ENCODE results near the gene LRRC18. TPM values are rescaled to one million over a fixed set of nuclear protein-coding genes. Genes with fewer than 3 reads are reported as not detected.

The LRRC18 gene
- polyA plus RNA-seq, 1 experiment, result not detected

DNA sequence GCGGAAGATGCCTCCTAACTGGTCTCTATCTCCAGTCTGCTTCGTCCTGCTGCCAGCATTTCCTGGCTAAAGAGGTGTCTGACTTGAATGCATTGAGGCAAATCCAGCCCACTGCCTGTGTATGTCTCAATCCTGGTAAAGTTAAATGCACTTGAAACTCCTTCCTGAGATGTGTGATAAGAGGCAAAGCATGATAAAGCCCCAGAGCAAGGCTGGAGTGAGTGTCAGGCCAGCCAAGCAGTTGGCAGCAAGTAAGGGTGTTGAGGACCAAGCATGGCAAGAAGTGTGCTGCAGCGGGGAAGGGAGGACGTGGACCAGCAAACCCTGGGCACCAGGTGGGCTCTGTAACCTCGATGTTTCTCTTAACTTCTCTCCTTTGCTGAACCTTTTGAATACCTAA lies 29.1 kb downstream of the LRRC18 start:
- CTCF ChIA-PET, result interaction anchor here (0.8 kb wide), 1 partner anchor 18 kb away, joined by 3 read pairs; no protein-coding TSS in a partner anchor

DNA sequence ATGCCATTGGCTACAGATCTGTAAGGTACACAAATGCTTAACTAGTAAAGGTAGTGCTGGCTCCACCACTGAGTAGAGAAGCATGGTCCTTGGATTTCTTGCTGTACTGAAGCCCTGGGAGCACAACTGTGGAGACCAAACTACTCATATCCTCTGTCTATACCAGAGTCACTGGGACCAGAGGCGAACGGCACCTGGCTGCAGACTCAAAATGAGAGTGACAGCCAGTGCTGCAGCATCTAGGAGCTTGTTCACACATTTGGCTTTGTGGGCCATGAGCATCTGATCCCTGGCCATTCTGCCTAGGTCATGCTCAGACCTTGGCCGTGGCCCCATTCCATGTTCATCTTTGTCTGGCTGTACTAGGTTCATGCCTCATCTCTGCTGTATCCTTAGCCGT lies 31.9 kb downstream of the LRRC18 start:
- H3K27me3 ChIP-seq (ENCODE audit: control insufficient read depth, insufficient read depth, low read length), result 0 out of 2 replicates have a peak, but pooled peaks cover 3% of the 10 kb centered on the region
- H3K36me3 ChIP-seq (ENCODE audit: control insufficient read depth, insufficient read depth, low read length), result no peaks in the 10 kb centered on the region
- H3K4me3 ChIP-seq (ENCODE audit: low read depth, low read length), result no peak overlapping the region
- no peak for DNase-seq (ENCODE audit: low read depth)
- POLR2A ChIA-PET, result no interaction called here
- TF ChIP-seq, protein P1, sequence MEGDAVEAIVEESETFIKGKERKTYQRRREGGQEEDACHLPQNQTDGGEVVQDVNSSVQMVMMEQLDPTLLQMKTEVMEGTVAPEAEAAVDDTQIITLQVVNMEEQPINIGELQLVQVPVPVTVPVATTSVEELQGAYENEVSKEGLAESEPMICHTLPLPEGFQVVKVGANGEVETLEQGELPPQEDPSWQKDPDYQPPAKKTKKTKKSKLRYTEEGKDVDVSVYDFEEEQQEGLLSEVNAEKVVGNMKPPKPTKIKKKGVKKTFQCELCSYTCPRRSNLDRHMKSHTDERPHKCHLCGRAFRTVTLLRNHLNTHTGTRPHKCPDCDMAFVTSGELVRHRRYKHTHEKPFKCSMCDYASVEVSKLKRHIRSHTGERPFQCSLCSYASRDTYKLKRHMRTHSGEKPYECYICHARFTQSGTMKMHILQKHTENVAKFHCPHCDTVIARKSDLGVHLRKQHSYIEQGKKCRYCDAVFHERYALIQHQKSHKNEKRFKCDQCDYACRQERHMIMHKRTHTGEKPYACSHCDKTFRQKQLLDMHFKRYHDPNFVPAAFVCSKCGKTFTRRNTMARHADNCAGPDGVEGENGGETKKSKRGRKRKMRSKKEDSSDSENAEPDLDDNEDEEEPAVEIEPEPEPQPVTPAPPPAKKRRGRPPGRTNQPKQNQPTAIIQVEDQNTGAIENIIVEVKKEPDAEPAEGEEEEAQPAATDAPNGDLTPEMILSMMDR (IDR thresholded peaks at IDR 0.05; ENCODE audit: insufficient read depth, low read depth, low read length), result no peak
- CTCF ChIA-PET, result interaction anchor here (0.9 kb wide), 1 partner anchor 176 kb away, joined by 3 read pairs; no protein-coding TSS in a partner anchor

More for the DNA sequence above, 29.1 kb downstream of the LRRC18 start:
- TF ChIP-seq, protein P1 (IDR thresholded peaks at IDR 0.05; ENCODE audit: insufficient read depth, low read depth, low read length), result no peak
- no peak for DNase-seq (ENCODE audit: low read depth)
- H3K4me3 ChIP-seq (ENCODE audit: low read depth, low read length), result no peak overlapping the region
- POLR2A ChIA-PET, result interaction anchor here (0.5 kb wide), 1 partner anchor 22 kb away, joined by 8 read pairs; no protein-coding TSS in a partner anchor
- H3K36me3 ChIP-seq (ENCODE audit: control insufficient read depth, insufficient read depth, low read length), result no peaks in the 10 kb centered on the region
- 0 out of 2 replicates have a peak, but pooled peaks cover 1% of the 10 kb centered on the region for H3K27me3 ChIP-seq (ENCODE audit: control insufficient read depth, insufficient read depth, low read length)

DNA sequence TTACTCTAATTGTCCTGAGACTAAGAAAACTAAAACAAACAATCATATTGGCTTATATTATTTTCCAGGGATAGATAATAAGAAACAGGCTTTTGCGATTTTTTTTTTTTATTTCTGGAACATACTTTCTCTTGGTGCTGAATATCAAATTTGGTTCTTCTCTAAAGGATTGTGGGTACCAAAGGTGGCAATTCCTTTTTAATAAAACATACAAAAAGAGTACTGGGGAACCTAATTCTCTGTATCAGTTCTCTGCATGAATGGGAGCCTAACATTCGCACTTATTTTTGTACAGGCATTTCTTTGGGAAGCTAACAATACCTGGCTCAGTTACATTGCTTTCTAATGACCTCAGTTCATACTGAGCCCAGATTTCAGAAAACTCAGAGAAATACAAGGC lies 32.8 kb downstream of the LRRC18 start:
- Histone ChIP-seq H3K27me3 (ENCODE audit: control insufficient read depth, insufficient read depth, low read length) (0 out of 2 replicates have a peak, but pooled peaks cover 3% of the 10 kb centered on the region), H3K4me3 (ENCODE audit: low read depth, low read length) (no peak overlapping the region), H3K36me3 (ENCODE audit: control insufficient read depth, insufficient read depth, low read length) (no peaks in the 10 kb centered on the region)
- TF ChIP-seq, protein P1 (IDR thresholded peaks at IDR 0.05; ENCODE audit: insufficient read depth, low read depth, low read length), result no peak
- ChIA-PET CTCF (no interaction called here), POLR2A (no interaction called here)
- DNase-seq (ENCODE audit: low read depth), result no peak

DNA sequence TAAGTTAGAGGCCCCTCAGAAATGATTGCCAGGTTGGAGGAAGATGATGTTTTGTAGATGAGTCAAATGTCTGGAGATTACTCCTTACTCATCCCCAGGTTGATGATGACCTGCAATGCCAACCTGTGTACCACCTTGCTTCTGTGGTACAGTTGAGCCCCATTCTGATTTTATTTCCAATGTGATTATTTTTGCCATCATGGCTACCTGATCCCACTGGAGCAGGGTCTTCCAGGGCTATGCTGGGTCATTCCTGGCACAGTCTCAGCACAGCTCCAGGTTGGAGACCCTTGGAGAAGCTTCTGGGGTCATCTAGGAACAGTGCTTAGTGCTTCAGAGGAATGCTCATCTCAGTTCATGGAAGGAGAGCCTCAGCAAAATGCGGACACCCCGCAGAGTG lies 34.3 kb downstream of the LRRC18 start:
- H3K4me3 ChIP-seq (ENCODE audit: low read depth, low read length), result no peak overlapping the region
- TF ChIP-seq, protein P1 (IDR thresholded peaks at IDR 0.05; ENCODE audit: insufficient read depth, low read depth, low read length), result no peak
- 0 out of 2 replicates have a peak, but pooled peaks cover 3% of the 10 kb centered on the region for H3K27me3 ChIP-seq (ENCODE audit: control insufficient read depth, insufficient read depth, low read length)
- POLR2A ChIA-PET, result no interaction called here
- DNase-seq (ENCODE audit: low read depth), result no peak
- no peaks in the 10 kb centered on the region for H3K36me3 ChIP-seq (ENCODE audit: control insufficient read depth, insufficient read depth, low read length)
- CTCF ChIA-PET, result interaction anchor here (1.5 kb wide), 1 partner anchor 11 kb away, joined by 3 read pairs; no protein-coding TSS in a partner anchor

- TF ChIP-seq, protein P1 (IDR thresholded peaks at IDR 0.05; ENCODE audit: insufficient read depth, low read depth, low read length), result no peak
- CTCF ChIA-PET, result no interaction called here
- no peak for DNase-seq (ENCODE audit: low read depth)
- no peak overlapping the region for H3K4me3 ChIP-seq (ENCODE audit: low read depth, low read length)
- POLR2A ChIA-PET, result no interaction called here
- H3K36me3 ChIP-seq (ENCODE audit: control insufficient read depth, insufficient read depth, low read length), result no peaks in the 10 kb centered on the region
- 0 out of 2 replicates have a peak, but pooled peaks cover 3% of the 10 kb centered on the region for H3K27me3 ChIP-seq (ENCODE audit: control insufficient read depth, insufficient read depth, low read length)
These were observed 34.8 kb downstream of the LRRC18 start for GRCh38 chr10:48904861-48905260.

All from BJ (cell line).